GM23338 (cell line): ENCODE results near the gene SLC6A11. TPM values are rescaled to one million over a fixed set of nuclear protein-coding genes. Genes with fewer than 3 reads are reported as not detected.

Experiments
- ATAC-seq: fragments of 200-7000 bp; cut with Tn5 transposase; 3 replicates; pipeline ENCODE4 v1.9.1; 2020
- DNase-seq: peaks from one replicate; pipeline ENCODE4 v3.0.0-alpha.2; 2015; ENCODE audit warnings: low spot score
- H2AFZ ChIP-seq: fragments of 200-600 bp; sonication (generic); 2 replicates; pipeline ENCODE4 v1.8.0; 2016; ENCODE audit warnings: antibody characterized with exemption, mild to moderate bottlenecking, moderate library complexity
- H3F3A ChIP-seq: fragments of 200-600 bp; sonication (generic); replicated peaks from 2 replicates; pipeline ENCODE4 v1.8.0; 2017; ENCODE audit warnings: antibody characterized with exemption, mixed run types, low read depth
- H3K27ac ChIP-seq: fragments of 200-600 bp; sonication (generic); 2 replicates; pipeline ENCODE4 v1.6.1; 2016; ENCODE audit warnings: low read depth
- H3K27me3 ChIP-seq: fragments of 200-600 bp; sonication (generic); 2 replicates; pipeline ENCODE4 v1.8.0; 2016; ENCODE audit warnings: mild to moderate bottlenecking, mixed run types, moderate library complexity; ENCODE audit not compliant: insufficient read depth
- H3K36me3 ChIP-seq: fragments of 200-600 bp; sonication (generic); 2 replicates; pipeline ENCODE4 v1.8.0; 2016; ENCODE audit warnings: mild to moderate bottlenecking; ENCODE audit not compliant: insufficient read depth
- H3K4me1 ChIP-seq: fragments of 200-600 bp; sonication (generic); 2 replicates; pipeline ENCODE4 v1.8.0; 2016; ENCODE audit warnings: mild to moderate bottlenecking, moderate library complexity; ENCODE audit not compliant: insufficient read depth
- H3K4me2 ChIP-seq: fragments of 200-600 bp; sonication (generic); 2 replicates; pipeline ENCODE4 v1.7.1; 2017; ENCODE audit warnings: mixed run types
- H3K4me3 ChIP-seq: fragments of 200-600 bp; sonication (generic); 2 replicates; pipeline ENCODE4 v1.6.1; 2016; ENCODE audit warnings: mixed run types
- H3K79me2 ChIP-seq: fragments of 200-600 bp; sonication (generic); replicated peaks from 2 replicates; pipeline ENCODE4 v1.8.0; 2017; ENCODE audit warnings: mild to moderate bottlenecking; ENCODE audit not compliant: insufficient read depth
- H3K9me2 ChIP-seq: fragments of 200-600 bp; sonication (generic); 2 replicates; pipeline ENCODE4 v1.8.0; 2017; ENCODE audit not compliant: insufficient read depth
- H4K20me1 ChIP-seq: fragments of 200-600 bp; sonication (generic); replicated peaks from 2 replicates; pipeline ENCODE4 v1.8.0; 2017; ENCODE audit warnings: mild to moderate bottlenecking; ENCODE audit not compliant: insufficient read depth
- H3K27ac Mint-ChIP-seq: 2 replicates; pipeline ENCODE4 v1.8.0; 2020; ENCODE audit warnings: inconsistent platforms, mild to moderate bottlenecking, moderate library complexity, mixed read lengths
- H3K27me3 Mint-ChIP-seq: 3 replicates; pipeline ENCODE4 v1.8.0; 2022; ENCODE audit warnings: low read depth, mild to moderate bottlenecking, moderate library complexity, mixed read lengths, inconsistent platforms; ENCODE audit not compliant: insufficient read depth, poor library complexity
- H3K36me3 Mint-ChIP-seq: 3 replicates; pipeline ENCODE4 v1.8.0; 2021; ENCODE audit warnings: low read depth, mild to moderate bottlenecking, inconsistent platforms, moderate library complexity, mixed read lengths
- H3K4me1 Mint-ChIP-seq: 3 replicates; pipeline ENCODE4 v1.8.0; 2020; ENCODE audit warnings: mild to moderate bottlenecking, inconsistent platforms, mixed read lengths
- H3K4me3 Mint-ChIP-seq: 3 replicates; pipeline ENCODE4 v1.8.0; 2021; ENCODE audit warnings: moderate library complexity, mild to moderate bottlenecking, inconsistent platforms, mixed read lengths
- H3K9me3 Mint-ChIP-seq: 3 replicates; pipeline ENCODE4 v1.8.0; 2020; ENCODE audit warnings: moderate library complexity, mild to moderate bottlenecking, inconsistent platforms, mixed read lengths
- CREB1 ChIP-seq: fragments of 250-450 bp; sonication (Bioruptor Pico); IDR thresholded peaks from 2 replicates; pipeline ENCODE4 v1.5.0; 2020; ENCODE audit warnings: low read depth, mild to moderate bottlenecking, moderate library complexity
- CTCF ChIP-seq, 2 experiments: fragments of 200-600 bp in 1 of 2; sonication (generic) in 1 of 2; conservative IDR thresholded peaks; 2 replicates each; pipeline versions ENCODE4 v1.5.1 to v1.6.1; 2016 to 2017; ENCODE audit warnings: antibody characterized with exemption in 2 of 2, low read depth in 2 of 2, mild to moderate bottlenecking in 2 of 2, moderate library complexity in 1 of 2
- EZH2 ChIP-seq: fragments of 200-600 bp; sonication (generic); IDR thresholded peaks from one replicate; pipeline ENCODE4 v1.8.0; 2017; ENCODE audit warnings: antibody characterized with exemption, mild to moderate bottlenecking, low read depth; ENCODE audit not compliant: unreplicated experiment
- NANOG ChIP-seq: IDR thresholded peaks from 2 replicates; pipeline ENCODE4 v1.6.1; 2016; ENCODE audit warnings: antibody characterized with exemption, borderline replicate concordance
- POLR2AphosphoS5 ChIP-seq: IDR thresholded peaks from 2 replicates; pipeline ENCODE4 v1.6.1; 2016; ENCODE audit warnings: antibody characterized with exemption, low read depth
- ZNF331 ChIP-seq: fragments of 250-450 bp; sonication (Bioruptor Pico); IDR thresholded peaks from 2 replicates; pipeline ENCODE4 v1.5.0; 2020; ENCODE audit warnings: low read depth, mild to moderate bottlenecking, moderate library complexity
- polyA plus RNA-seq: library from polyadenylated mRNA; unstranded; fragments of >200 nt; fragmentation: Nextera tagmentation; extraction: Ambion mirVana; gene quantifications from 2 replicates; pipeline ENCODE4 v1.2.1, GENCODE V29; 2016
- total RNA-seq: library from RNA; depleted of rRNA; stranded (reverse); fragments of >200 nt; shearing (Covaris generic); gene quantifications from 2 replicates; pipeline ENCODE4 v1.2.3, GENCODE V29; 2014
- TF ChIP-seq, protein P1 (sequence below): IDR thresholded peaks from one replicate; pipeline ENCODE4 v1.6.1; 2018; ENCODE audit warnings: antibody characterized with exemption; ENCODE audit not compliant: unreplicated experiment
- TF ChIP-seq, protein P2 (sequence below): fragments of 250-450 bp; sonication (Bioruptor Pico); IDR thresholded peaks from 2 replicates; pipeline ENCODE4 v1.5.0; 2020; ENCODE audit warnings: mild to moderate bottlenecking, moderate library complexity

The SLC6A11 gene
- total and polyA plus RNA-seq, 2 experiments from 2014 or later, result 0.47 to 1.1 TPM

DNA sequence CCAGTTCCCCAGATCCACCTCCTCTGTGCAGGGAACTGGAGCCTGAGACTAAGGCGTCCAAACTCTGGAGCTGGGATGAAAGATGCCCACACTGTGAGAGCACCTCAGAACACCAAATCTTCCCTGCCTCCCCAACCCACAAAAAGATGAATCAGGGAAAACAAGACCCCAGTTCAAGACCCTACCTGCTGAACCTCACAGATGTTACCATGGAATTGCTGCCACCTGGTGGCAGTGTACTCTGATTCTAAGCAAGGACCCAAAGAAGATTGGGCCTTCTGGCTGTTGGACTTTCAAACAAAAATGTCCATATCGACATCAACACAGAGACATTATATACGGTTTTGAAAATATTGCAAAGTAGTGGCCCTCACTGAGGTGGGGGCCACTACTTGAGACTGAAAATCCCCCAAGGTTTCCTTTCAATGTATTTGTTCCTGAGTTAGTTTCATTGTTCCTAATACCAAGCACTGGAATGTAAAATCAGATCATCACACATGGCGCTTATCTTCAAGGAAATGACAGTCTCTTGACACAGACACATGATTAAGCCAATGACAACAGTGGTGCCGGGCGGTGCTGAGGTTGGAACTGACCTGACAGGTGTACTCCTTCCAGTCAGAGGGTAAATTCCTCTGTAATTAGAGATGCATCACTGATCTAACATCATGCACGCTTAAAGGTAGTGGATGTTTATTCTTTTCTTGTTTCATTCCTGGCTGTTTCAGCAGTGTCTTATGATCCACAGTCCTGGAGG, 67.6 kb downstream of the SLC6A11 start:
- Histone ChIP-seq H4K20me1 (no peaks in the 10 kb centered on the region), H3K27me3 (peaks cover 4% of the 10 kb centered on the region; the same call in 1 of the 2 replicates), H3K36me3 (no peaks in the 10 kb centered on the region), H3K79me2 (no peaks in the 10 kb centered on the region), H2AFZ (no peak overlapping the region), H3F3A (no peaks in the 10 kb centered on the region), H3K27ac (no peak overlapping the region), H3K9me2 (no peaks in the 10 kb centered on the region), H3K4me1 (no peaks in the 10 kb centered on the region), H3K4me2 (no peak overlapping the region), H3K4me3 (no peak overlapping the region)
- Mint-ChIP-seq H3K27me3 (peaks cover 23% of the 10 kb centered on the region), H3K9me3 (no peaks in the 10 kb centered on the region), H3K27ac (no peak overlapping the region), H3K4me3 (no peak overlapping the region), H3K36me3 (no peaks in the 10 kb centered on the region), H3K4me1 (no peaks in the 10 kb centered on the region; the same call in 2 of the 3 replicates)
- TF ChIP-seq CREB1 (CRISPR knock-in tag) (no peak), CTCF (conservative IDR thresholded peaks at IDR 0.05; ENCODE audit: low read depth in 2 of 2) (peak; percentile 76 to 82)
- DNase-seq (peak; percentile 61), ATAC-seq (peak; percentile 62)

DNA sequence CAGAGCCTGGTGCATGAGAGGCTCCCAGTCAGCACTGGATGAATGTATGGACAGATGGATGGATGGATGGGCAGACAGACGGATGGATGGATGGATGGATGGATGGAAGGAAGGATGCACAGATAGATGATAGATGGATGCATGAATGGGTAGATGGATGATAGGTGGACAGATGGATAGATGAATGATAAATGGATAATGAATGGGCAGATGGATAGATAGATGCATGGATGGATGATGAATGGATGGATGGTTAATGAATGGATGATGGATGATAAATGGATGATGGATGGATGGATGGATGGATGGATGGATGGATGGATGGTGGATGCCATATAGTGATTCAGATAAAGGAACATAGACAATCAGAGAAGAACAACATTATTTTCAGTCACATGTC, 71.0 kb downstream of the SLC6A11 start:
- Mint-ChIP-seq H3K27ac (no peak overlapping the region), H3K27me3 (peaks cover 13% of the 10 kb centered on the region), H3K36me3 (no peaks in the 10 kb centered on the region), H3K4me1 (no peaks in the 10 kb centered on the region; the same call in 2 of the 3 replicates), H3K9me3 (peaks cover 9% of the 10 kb centered on the region; the same call in 2 of the 3 replicates), H3K4me3 (no peak overlapping the region)
- no peaks in the 10 kb centered on the region for H3K9me2 ChIP-seq
- no peaks in the 10 kb centered on the region for H3K36me3 ChIP-seq
- no peaks in the 10 kb centered on the region for H3K27me3 ChIP-seq
- H3K4me1 ChIP-seq, result no peaks in the 10 kb centered on the region
- H2AFZ ChIP-seq, result no peak overlapping the region
- no peak overlapping the region for H3K27ac ChIP-seq
- DNase-seq, result no peak
- no peak overlapping the region for H3K4me2 ChIP-seq
- H3F3A ChIP-seq, result no peaks in the 10 kb centered on the region
- ATAC-seq, result no peak
- H4K20me1 ChIP-seq, result no peaks in the 10 kb centered on the region
- H3K4me3 ChIP-seq, result no peak overlapping the region
- H3K79me2 ChIP-seq, result no peaks in the 10 kb centered on the region
- TF ChIP-seq NANOG, result no peak
- no peak for TF ChIP-seq EZH2
- TF ChIP-seq, protein P1, sequence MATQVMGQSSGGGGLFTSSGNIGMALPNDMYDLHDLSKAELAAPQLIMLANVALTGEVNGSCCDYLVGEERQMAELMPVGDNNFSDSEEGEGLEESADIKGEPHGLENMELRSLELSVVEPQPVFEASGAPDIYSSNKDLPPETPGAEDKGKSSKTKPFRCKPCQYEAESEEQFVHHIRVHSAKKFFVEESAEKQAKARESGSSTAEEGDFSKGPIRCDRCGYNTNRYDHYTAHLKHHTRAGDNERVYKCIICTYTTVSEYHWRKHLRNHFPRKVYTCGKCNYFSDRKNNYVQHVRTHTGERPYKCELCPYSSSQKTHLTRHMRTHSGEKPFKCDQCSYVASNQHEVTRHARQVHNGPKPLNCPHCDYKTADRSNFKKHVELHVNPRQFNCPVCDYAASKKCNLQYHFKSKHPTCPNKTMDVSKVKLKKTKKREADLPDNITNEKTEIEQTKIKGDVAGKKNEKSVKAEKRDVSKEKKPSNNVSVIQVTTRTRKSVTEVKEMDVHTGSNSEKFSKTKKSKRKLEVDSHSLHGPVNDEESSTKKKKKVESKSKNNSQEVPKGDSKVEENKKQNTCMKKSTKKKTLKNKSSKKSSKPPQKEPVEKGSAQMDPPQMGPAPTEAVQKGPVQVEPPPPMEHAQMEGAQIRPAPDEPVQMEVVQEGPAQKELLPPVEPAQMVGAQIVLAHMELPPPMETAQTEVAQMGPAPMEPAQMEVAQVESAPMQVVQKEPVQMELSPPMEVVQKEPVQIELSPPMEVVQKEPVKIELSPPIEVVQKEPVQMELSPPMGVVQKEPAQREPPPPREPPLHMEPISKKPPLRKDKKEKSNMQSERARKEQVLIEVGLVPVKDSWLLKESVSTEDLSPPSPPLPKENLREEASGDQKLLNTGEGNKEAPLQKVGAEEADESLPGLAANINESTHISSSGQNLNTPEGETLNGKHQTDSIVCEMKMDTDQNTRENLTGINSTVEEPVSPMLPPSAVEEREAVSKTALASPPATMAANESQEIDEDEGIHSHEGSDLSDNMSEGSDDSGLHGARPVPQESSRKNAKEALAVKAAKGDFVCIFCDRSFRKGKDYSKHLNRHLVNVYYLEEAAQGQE, result no peak
- TF ChIP-seq, protein P2, sequence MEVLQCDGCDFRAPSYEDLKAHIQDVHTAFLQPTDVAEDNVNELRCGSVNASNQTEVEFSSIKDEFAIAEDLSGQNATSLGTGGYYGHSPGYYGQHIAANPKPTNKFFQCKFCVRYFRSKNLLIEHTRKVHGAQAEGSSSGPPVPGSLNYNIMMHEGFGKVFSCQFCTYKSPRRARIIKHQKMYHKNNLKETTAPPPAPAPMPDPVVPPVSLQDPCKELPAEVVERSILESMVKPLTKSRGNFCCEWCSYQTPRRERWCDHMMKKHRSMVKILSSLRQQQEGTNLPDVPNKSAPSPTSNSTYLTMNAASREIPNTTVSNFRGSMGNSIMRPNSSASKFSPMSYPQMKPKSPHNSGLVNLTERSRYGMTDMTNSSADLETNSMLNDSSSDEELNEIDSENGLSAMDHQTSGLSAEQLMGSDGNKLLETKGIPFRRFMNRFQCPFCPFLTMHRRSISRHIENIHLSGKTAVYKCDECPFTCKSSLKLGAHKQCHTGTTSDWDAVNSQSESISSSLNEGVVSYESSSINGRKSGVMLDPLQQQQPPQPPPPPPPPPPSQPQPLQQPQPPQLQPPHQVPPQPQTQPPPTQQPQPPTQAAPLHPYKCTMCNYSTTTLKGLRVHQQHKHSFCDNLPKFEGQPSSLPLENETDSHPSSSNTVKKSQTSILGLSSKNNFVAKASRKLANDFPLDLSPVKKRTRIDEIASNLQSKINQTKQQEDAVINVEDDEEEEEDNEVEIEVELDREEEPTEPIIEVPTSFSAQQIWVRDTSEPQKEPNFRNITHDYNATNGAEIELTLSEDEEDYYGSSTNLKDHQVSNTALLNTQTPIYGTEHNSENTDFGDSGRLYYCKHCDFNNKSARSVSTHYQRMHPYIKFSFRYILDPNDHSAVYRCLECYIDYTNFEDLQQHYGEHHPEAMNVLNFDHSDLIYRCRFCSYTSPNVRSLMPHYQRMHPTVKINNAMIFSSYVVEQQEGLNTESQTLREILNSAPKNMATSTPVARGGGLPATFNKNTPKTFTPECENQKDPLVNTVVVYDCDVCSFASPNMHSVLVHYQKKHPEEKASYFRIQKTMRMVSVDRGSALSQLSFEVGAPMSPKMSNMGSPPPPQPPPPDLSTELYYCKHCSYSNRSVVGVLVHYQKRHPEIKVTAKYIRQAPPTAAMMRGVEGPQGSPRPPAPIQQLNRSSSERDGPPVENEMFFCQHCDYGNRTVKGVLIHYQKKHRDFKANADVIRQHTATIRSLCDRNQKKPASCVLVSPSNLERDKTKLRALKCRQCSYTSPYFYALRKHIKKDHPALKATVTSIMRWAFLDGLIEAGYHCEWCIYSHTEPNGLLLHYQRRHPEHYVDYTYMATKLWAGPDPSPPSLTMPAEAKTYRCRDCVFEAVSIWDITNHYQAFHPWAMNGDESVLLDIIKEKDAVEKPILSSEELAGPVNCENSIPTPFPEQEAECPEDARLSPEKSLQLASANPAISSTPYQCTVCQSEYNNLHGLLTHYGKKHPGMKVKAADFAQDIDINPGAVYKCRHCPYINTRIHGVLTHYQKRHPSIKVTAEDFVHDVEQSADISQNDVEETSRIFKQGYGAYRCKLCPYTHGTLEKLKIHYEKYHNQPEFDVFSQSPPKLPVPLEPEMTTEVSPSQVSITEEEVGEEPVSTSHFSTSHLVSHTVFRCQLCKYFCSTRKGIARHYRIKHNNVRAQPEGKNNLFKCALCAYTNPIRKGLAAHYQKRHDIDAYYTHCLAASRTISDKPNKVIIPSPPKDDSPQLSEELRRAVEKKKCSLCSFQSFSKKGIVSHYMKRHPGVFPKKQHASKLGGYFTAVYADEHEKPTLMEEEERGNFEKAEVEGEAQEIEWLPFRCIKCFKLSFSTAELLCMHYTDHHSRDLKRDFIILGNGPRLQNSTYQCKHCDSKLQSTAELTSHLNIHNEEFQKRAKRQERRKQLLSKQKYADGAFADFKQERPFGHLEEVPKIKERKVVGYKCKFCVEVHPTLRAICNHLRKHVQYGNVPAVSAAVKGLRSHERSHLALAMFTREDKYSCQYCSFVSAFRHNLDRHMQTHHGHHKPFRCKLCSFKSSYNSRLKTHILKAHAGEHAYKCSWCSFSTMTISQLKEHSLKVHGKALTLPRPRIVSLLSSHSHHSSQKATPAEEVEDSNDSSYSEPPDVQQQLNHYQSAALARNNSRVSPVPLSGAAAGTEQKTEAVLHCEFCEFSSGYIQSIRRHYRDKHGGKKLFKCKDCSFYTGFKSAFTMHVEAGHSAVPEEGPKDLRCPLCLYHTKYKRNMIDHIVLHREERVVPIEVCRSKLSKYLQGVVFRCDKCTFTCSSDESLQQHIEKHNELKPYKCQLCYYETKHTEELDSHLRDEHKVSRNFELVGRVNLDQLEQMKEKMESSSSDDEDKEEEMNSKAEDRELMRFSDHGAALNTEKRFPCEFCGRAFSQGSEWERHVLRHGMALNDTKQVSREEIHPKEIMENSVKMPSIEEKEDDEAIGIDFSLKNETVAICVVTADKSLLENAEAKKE (CRISPR knock-in tag), result no peak
- no peak for TF ChIP-seq POLR2AphosphoS5
- no peak for TF ChIP-seq ZNF331 (CRISPR knock-in tag)
